K562 (cell line): ENCODE measurements around the gene ARHGAP4. TPM values are rescaled to one million over a fixed set of nuclear protein-coding genes. Genes with fewer than 3 reads are reported as not detected.

Experiments used
- ATAC-seq: fragments of 200-7000 bp; cut with Tn5 transposase; 3 replicates; pipeline ENCODE4 v1.9.1; 2020; ENCODE audit warnings: moderate library complexity
- BruUV-seq: library from RNA; stranded (reverse); fragments of 400-500 nt; replicated peaks from 2 replicates; lab custom pipeline; 2021; lab: Mats Ljungman, UMichigan
- CTCF ChIA-PET: fragments of 300-600 bp; formaldehyde crosslinking; extraction: SDS; loops from one replicate; lab custom pipeline; 2021; ENCODE audit warnings: low intra/inter-chr PET ratio; lab: Yijun Ruan, JAX
- POLR2A ChIA-PET: fragments of 300-600, 350-650 bp; sonication (Branson Sonifier 250); formaldehyde crosslinking; extraction: SDS; loops from one replicate; lab custom pipeline; 2021; ENCODE audit warnings: antibody characterized with exemption, inconsistent platforms; lab: Yijun Ruan, JAX
- DNase-seq, 4 experiments: peaks; one replicate each; pipeline versions ENCODE4 v3.0.0 to v3.0.0-alpha.2; 2011 to 2018; ENCODE audit warnings: low spot score in 3 of 4, mixed read lengths in 3 of 4; ENCODE audit errors: extremely low read depth in 1 of 4
- FAIRE-seq: peaks from 2 replicates; lab custom pipeline; 2011; peaks lifted over from hg19 to GRCh38; lab: Jason Lieb, UNC
- H2AFZ ChIP-seq: 2 replicates; pipeline ENCODE4 v1.6.0; 2011; ENCODE audit warnings: low read depth, low read length, control low read depth, inconsistent platforms
- H3K27ac ChIP-seq: fragments of 200-600 bp; 3 replicates; pipeline ENCODE4 v1.8.0; 2011; ENCODE audit warnings: low read depth, mild to moderate bottlenecking, control low read depth, inconsistent platforms, low read length, moderate library complexity, mixed read lengths; ENCODE audit errors: extremely low read depth
- H3K27me3 ChIP-seq, 2 experiments: fragments of 300-600 bp in 1 of 2; 2 replicates in 1 of 2; 3 replicates in 1 of 2; pipeline versions ENCODE4 v1.6.0 to v1.8.0; 2011; ENCODE audit warnings: inconsistent platforms in 2 of 2, low read length in 2 of 2, mild to moderate bottlenecking in 1 of 2, mixed read lengths in 1 of 2, moderate library complexity in 1 of 2; ENCODE audit not compliant: control insufficient read depth in 2 of 2, insufficient read depth in 2 of 2
- H3K36me3 ChIP-seq: fragments of 300-600 bp; 3 replicates; pipeline ENCODE4 v1.8.0; 2011; ENCODE audit warnings: mild to moderate bottlenecking, low read length, inconsistent platforms; ENCODE audit not compliant: control insufficient read depth, insufficient read depth
- H3K4me1 ChIP-seq, 2 experiments: fragments of 200-600 bp in 1 of 2; replicated peaks in 1 of 2; 2 replicates in 1 of 2; 3 replicates in 1 of 2; pipeline versions ENCODE4 v1.5.1 to v1.8.0; 2011; ENCODE audit warnings: inconsistent platforms in 2 of 2, low read length in 2 of 2, mild to moderate bottlenecking in 1 of 2, mixed read lengths in 1 of 2, moderate library complexity in 1 of 2; ENCODE audit not compliant: control insufficient read depth in 2 of 2, insufficient read depth in 2 of 2
- H3K4me2 ChIP-seq: 2 replicates; pipeline ENCODE4 v1.6.1; 2011; ENCODE audit warnings: low read length, control low read depth, inconsistent platforms, mixed read lengths; ENCODE audit not compliant: insufficient read depth
- H3K4me3 ChIP-seq: fragments of 200-600 bp; sonication (generic), shearing (Covaris generic); 2 replicates; pipeline ENCODE4 v1.5.1; 2016; ENCODE audit warnings: control low read depth, inconsistent platforms
- H3K79me2 ChIP-seq: fragments of 200-600 bp; 3 replicates; pipeline ENCODE4 v1.8.0; 2011; ENCODE audit warnings: low read length, inconsistent platforms; ENCODE audit not compliant: control insufficient read depth, insufficient read depth
- H3K9ac ChIP-seq, 2 experiments: 2 replicates each; pipeline versions ENCODE4 v1.6.0 to v1.6.1; 2011; ENCODE audit warnings: low read depth in 2 of 2, low read length in 2 of 2, control low read depth in 1 of 2, inconsistent platforms in 1 of 2, mild to moderate bottlenecking in 1 of 2, mixed read lengths in 1 of 2; ENCODE audit not compliant: insufficient read depth in 1 of 2
- H3K9me1 ChIP-seq: one replicate; pipeline ENCODE4 v1.6.0; 2011; ENCODE audit warnings: inconsistent platforms, mild to moderate bottlenecking, low read length, moderate library complexity; ENCODE audit not compliant: control insufficient read depth, insufficient read depth
- H3K9me3 ChIP-seq: replicated peaks from 2 replicates; pipeline ENCODE4 v1.5.1; 2011; ENCODE audit warnings: low read depth, low read length, inconsistent platforms; ENCODE audit not compliant: control insufficient read depth, insufficient read depth
- H4K20me1 ChIP-seq: replicated peaks from 2 replicates; pipeline ENCODE4 v1.6.1; 2011; ENCODE audit warnings: low read length, inconsistent platforms, mixed read lengths; ENCODE audit not compliant: control insufficient read depth, insufficient read depth
- ARID4B ChIP-seq: sonication (generic); formaldehyde crosslinking; IDR thresholded peaks from 2 replicates; pipeline ENCODE4 v1.8.0; 2022; ENCODE audit warnings: mild to moderate bottlenecking, missing genetic modification reagents
- DIDO1 ChIP-seq: fragments of 450-650 bp; IDR thresholded peaks from 2 replicates; pipeline ENCODE4 v1.6.1; 2016; ENCODE audit warnings: low read depth, missing biosample characterization, missing genetic modification characterization
- MAZ ChIP-seq, 2 experiments: fragments of 450-650 bp in 1 of 2; sonication (generic) in 1 of 2; formaldehyde crosslinking; IDR thresholded peaks in 1 of 2; conservative IDR thresholded peaks in 1 of 2; 2 replicates each; pipeline versions ENCODE4 v1.4.0 to v1.5.0; 2020; ENCODE audit warnings: mild to moderate bottlenecking in 1 of 2, missing genetic modification reagents in 1 of 2
- PKNOX1 ChIP-seq: fragments of 450-650 bp; IDR thresholded peaks from 2 replicates; pipeline ENCODE4 v1.6.1; 2016
- SRSF1 ChIP-seq: fragments of 200-400 bp; formaldehyde crosslinking; IDR thresholded peaks from 2 replicates; pipeline ENCODE4 v1.6.1; 2017; ENCODE audit warnings: mild to moderate bottlenecking, low read depth, low read length, moderate library complexity
- SUPT5H ChIP-seq: fragments of 450-650 bp; IDR thresholded peaks from 2 replicates; pipeline ENCODE4 v1.6.1; 2016
- TAF7 ChIP-seq: fragments of 450-650 bp; IDR thresholded peaks from 2 replicates; pipeline ENCODE4 v1.6.1; 2016; ENCODE audit warnings: missing genetic modification characterization, missing compliant biosample characterization
- TCF15 ChIP-seq: fragments of 250-450 bp; sonication (Bioruptor Pico); IDR thresholded peaks from 2 replicates; pipeline ENCODE4 v1.8.0; 2022; ENCODE audit warnings: moderate library complexity, mild to moderate bottlenecking, inconsistent platforms
- TFAP4 ChIP-seq: sonication (generic); formaldehyde crosslinking; IDR thresholded peaks from 2 replicates; pipeline ENCODE4 v1.8.0; 2022; ENCODE audit warnings: missing genetic modification reagents, mild to moderate bottlenecking, moderate library complexity, borderline replicate concordance
- TRIM24 ChIP-seq, 2 experiments: fragments of 450-650 bp; IDR thresholded peaks; 2 replicates each; pipeline ENCODE4 v1.6.1; 2016
- ZNF639 ChIP-seq, 2 experiments: fragments of 200-800 bp in 1 of 2; sonication (Bioruptor generic) in 1 of 2; sonication (generic) in 1 of 2; formaldehyde crosslinking in 1 of 2; IDR thresholded peaks in 1 of 2; conservative IDR thresholded peaks in 1 of 2; 2 replicates each; pipeline versions ENCODE4 v1.5.0 to v1.6.1; 2016 to 2020; ENCODE audit warnings: missing compliant biosample characterization in 1 of 2, missing genetic modification characterization in 1 of 2, missing genetic modification reagents in 1 of 2
- whole genome bisulfite sequencing: fragments of 100-300 bp; shearing (Covaris generic); methylation state at CpG from one replicate; pipeline ENCODE4 v1.1.6; 2016; ENCODE audit warnings: low coverage, mixed read lengths; ENCODE audit not compliant: insufficient coverage; ENCODE audit errors: missing lambda C conversion rate; 5-methylcytosine and 5-hydroxymethylcytosine counted together
- in situ Hi-C: fragments of 300-500 bp; cut with MboI; formaldehyde crosslinking; loops from 4 replicates; pipeline ENCODE4 v1.15.0; 2018; ENCODE audit warnings: inconsistent platforms, mixed read lengths
- intact Hi-C: fragments of 100-400 bp; cut with micrococcal nuclease; formaldehyde crosslinking; loops from 2 replicates; pipeline ENCODE4 v1.14.2; 2022
- polyA plus RNA-seq, 8 experiments: library from polyadenylated mRNA; depleted of rRNA in 4 of 8; stranded (reverse) in 5 of 8; unstranded in 3 of 8; fragments of >200 nt; fragmentation: Nextera tagmentation in 2 of 8; fragmentation: Illumina TruSeq in 1 of 8; extraction: Ambion mirVana in 2 of 8; extraction: Trizol in 1 of 8; gene quantifications; 2 replicates each; pipeline versions ENCODE4 v1.2.1 to v1.2.3, GENCODE V29; 2011 to 2014; ENCODE audit warnings: inconsistent platforms in 1 of 8, missing spikeins in 1 of 8
- total RNA-seq, 7 experiments: library from RNA; depleted of rRNA in 6 of 7; stranded (reverse); fragments of >200 nt in 6 of 7; fragmentation: Illumina TruSeq in 2 of 7; extraction: Trizol in 2 of 7; gene quantifications; 2 replicates each; pipeline versions ENCODE4 v1.2.1 to v1.2.3, GENCODE V29; 2011 to 2021; ENCODE audit warnings: low replicate concordance in 1 of 7

The ARHGAP4 gene
- total and polyA plus RNA-seq, 9 of the 15 experiments (the other 6 are each of a cell fraction or from before 2014, with no cell fraction given): 0.30 to 81.8 (median 13.5) TPM

- BruUV-seq: no TSS peak
- FAIRE-seq (peak; percentile 26), DNase-seq (peak; percentile 59 to 90 (median 72)), ATAC-seq (peak; percentile 69)
- H2AFZ ChIP-seq: peak overlapping the region; percentile 91
- peak overlapping the region; percentile 97 for H3K4me2 ChIP-seq
- POLR2A ChIA-PET: interaction anchor here (0.6 to 3.4 kb wide), 12 partner anchors 9 to 457 kb away, joined by 3 to 16 read pairs (median 4); partner anchors contain the start of genes ATP6AP1 and MECP2
- H3K4me3 ChIP-seq: peak overlapping the region; percentile 84
- H3K9me1 ChIP-seq: peaks cover 5% of the 10 kb centered on the region
- H3K36me3 ChIP-seq: peaks cover 35% of the 10 kb centered on the region; the same call in 2 of the 3 replicates
- CTCF ChIA-PET: no interaction called here
- H3K4me1 ChIP-seq: peaks cover 40 to 64% of the 10 kb centered on the region in 2 experiments
- peaks cover 75% of the 10 kb centered on the region for H3K79me2 ChIP-seq
- no peaks in the 10 kb centered on the region for H3K27me3 ChIP-seq
- peak overlapping the region; percentile 99 to 100 for H3K9ac ChIP-seq
- WGBS: 0% methylated on average over 17 of the region's 34 CpGs
- in situ Hi-C loops: no loop called here
- peaks cover 38% of the 10 kb centered on the region for H4K20me1 ChIP-seq
- H3K27ac ChIP-seq: peak overlapping the region; percentile 100
- intact Hi-C loops: loop anchor here (2.0 kb wide), 1 partner anchor 50 kb away; no protein-coding TSS in a partner anchor
- no peaks in the 10 kb centered on the region for H3K9me3 ChIP-seq
- no peak for TF ChIP-seq DIDO1 (tag)
- TF ChIP-seq TFAP4: 0 out of 2 replicates have a peak, but pooled peaks have one; percentile 27
- TF ChIP-seq TAF7 (tag): no peak
- peak; percentile 60 for TF ChIP-seq SUPT5H
- 0 out of 4 replicates have a peak, but pooled peaks of 1 of the 2 experiments have one; percentile 40 for TF ChIP-seq TRIM24 (IDR thresholded peaks at IDR 0.05)
- TF ChIP-seq TCF15: no peak
- 0 out of 2 replicates have a peak, but pooled peaks have one; percentile 44 for TF ChIP-seq SRSF1
- TF ChIP-seq MAZ (CRISPR knock-in tag; conservative IDR thresholded peaks at IDR 0.05 in 1 of 2, IDR thresholded peaks at IDR 0.05 in 1 of 2): peak in 1 of 2 experiments; percentile 18; a peak in 1 of 4 replicates
- peak; percentile 5; the same call in 1 of the 2 replicates for TF ChIP-seq PKNOX1
- TF ChIP-seq ARID4B (CRISPR knock-in tag): no peak
- peak in 1 of 2 experiments; percentile 98; a peak in 2 of 4 replicates for TF ChIP-seq ZNF639 (CRISPR knock-in tag; conservative IDR thresholded peaks at IDR 0.05 in 1 of 2, IDR thresholded peaks at IDR 0.05 in 1 of 2)
Measured at GRCh38 chrX:153971124-153971449, 45.0 kb upstream of the ARHGAP4 start.
